GM18499 (cell line): Measurements from ENCODE around the gene CDYL.
A peak's percentile ranks its signal among the peaks of the same experiment; 100 is the strongest.

Experiments
- ATAC-seq: cut with Tn5 transposase; IDR thresholded peaks from one replicate; pipeline ENCODE4 v1.9.1; 2021; ENCODE audit warnings: moderate number of reproducible peaks; ENCODE audit not compliant: insufficient read depth, unreplicated experiment

CDYL gene

GRCh38 chr6:4802312-4802935 is 26.2 kb downstream of the CDYL start:
- ATAC-seq, result peak; percentile 58

- no peak for ATAC-seq
Observed at GRCh38 chr6:4803343-4803744, 27.1 kb downstream of the CDYL start.

- no peak for ATAC-seq
Observed at GRCh38 chr6:4804095-4804494, 27.9 kb downstream of the CDYL start.

GRCh38 chr6:4805553-4806336 is 29.5 kb downstream of the CDYL start:
- ATAC-seq, result no peak

- ATAC-seq, result no peak
Observed at GRCh38 chr6:4806337-4806725, 30.1 kb downstream of the CDYL start.

- ATAC-seq, result no peak
Observed at GRCh38 chr6:4806791-4807190, 30.6 kb downstream of the CDYL start.

GRCh38 chr6:4808396-4808795 is 32.2 kb downstream of the CDYL start:
- no peak for ATAC-seq

GRCh38 chr6:4809999-4810918 is 34.1 kb downstream of the CDYL start:
- ATAC-seq, result no peak

- no peak for ATAC-seq
Observed at GRCh38 chr6:4812068-4812467, 35.9 kb downstream of the CDYL start.

- no peak for ATAC-seq
Observed at GRCh38 chr6:4813055-4813454, 36.9 kb downstream of the CDYL start.

- no peak for ATAC-seq
Observed at GRCh38 chr6:4814212-4814611, 38.0 kb downstream of the CDYL start.

GRCh38 chr6:4814987-4815386 is 38.8 kb downstream of the CDYL start:
- no peak for ATAC-seq

GRCh38 chr6:4815584-4815983 is 39.4 kb downstream of the CDYL start:
- ATAC-seq, result no peak

- ATAC-seq, result no peak
Observed at GRCh38 chr6:4816904-4817303, 40.7 kb downstream of the CDYL start.

- no peak for ATAC-seq
Observed at GRCh38 chr6:4817551-4817950, 41.3 kb downstream of the CDYL start.

GRCh38 chr6:4818272-4818938 is 42.2 kb downstream of the CDYL start:
- no peak for ATAC-seq

GRCh38 chr6:4819706-4820283 is 43.6 kb downstream of the CDYL start:
- ATAC-seq, result no peak

- no peak for ATAC-seq
Observed at GRCh38 chr6:4820704-4821276, 44.6 kb downstream of the CDYL start.

GRCh38 chr6:4822476-4822875 is 46.3 kb downstream of the CDYL start:
- no peak for ATAC-seq

GRCh38 chr6:4828187-4828698 is 52.0 kb downstream of the CDYL start:
- no peak for ATAC-seq
